ENCODE measurements around the gene ATXN7L1. TPM values are rescaled to one million over a fixed set of nuclear protein-coding genes. Genes with fewer than 3 reads are reported as not detected.

The ATXN7L1 gene
- total RNA-seq, 2 experiments from 2014 or later = 0.59 TPM; not detected in 1

DNA sequence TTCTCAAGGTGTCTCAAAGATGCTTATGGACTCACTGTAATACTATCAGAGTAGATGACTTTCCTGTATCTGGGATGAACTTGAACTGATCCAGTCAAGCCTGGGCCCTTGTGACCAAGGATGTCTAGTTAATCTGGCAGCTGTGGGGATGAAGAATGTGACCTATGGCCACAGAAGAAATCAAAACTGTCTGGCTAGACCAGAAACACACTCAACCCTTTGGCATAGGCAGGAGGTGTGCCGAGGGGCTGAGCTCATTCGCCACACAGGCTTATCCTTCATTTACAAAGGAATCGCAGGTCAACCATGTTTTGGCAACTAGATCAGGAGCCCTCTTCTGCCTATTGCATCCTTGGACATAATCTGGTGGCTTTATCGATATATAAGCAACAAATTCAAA is 110.6 kb downstream of the ATXN7L1 start:
- Histone ChIP-seq H3K79me2 (ENCODE audit: insufficient read depth, low read depth, low read length) (no peaks in the 10 kb centered on the region), H3K4me1 (ENCODE audit: insufficient read depth, low read length, poor library complexity, severe bottlenecking) (no peaks in the 10 kb centered on the region), H3K9me2 (ENCODE audit: insufficient read depth, low read length) (no peaks in the 10 kb centered on the region), H3K9me3 (ENCODE audit: low read length) (no peaks in the 10 kb centered on the region), H2AFZ (ENCODE audit: low read length) (no peak overlapping the region), H3K27ac (ENCODE audit: low read depth, low read length, poor library complexity, severe bottlenecking) (no peak overlapping the region), H3K4me2 (ENCODE audit: low read length) (no peak overlapping the region), H4K20me1 (ENCODE audit: insufficient read depth, low read length) (no peaks in the 10 kb centered on the region), H3K36me3 (ENCODE audit: insufficient read depth, low read length) (no peaks in the 10 kb centered on the region), H3K4me3 (ENCODE audit: low read depth, low read length, poor library complexity, severe bottlenecking) (no peak overlapping the region)
- ChIA-PET CTCF (ENCODE audit: unreplicated experiment) (no interaction called here), POLR2A (no interaction called here)
- no peak for DNase-seq (ENCODE audit: low spot score)
- no TSS peak for BruUV-seq (replicated peaks)
- no peak for TF ChIP-seq EZH2phosphoT487 (IDR thresholded peaks at IDR 0.05; ENCODE audit: borderline replicate concordance, low read depth, low read length)
- TF ChIP-seq, protein P1, sequence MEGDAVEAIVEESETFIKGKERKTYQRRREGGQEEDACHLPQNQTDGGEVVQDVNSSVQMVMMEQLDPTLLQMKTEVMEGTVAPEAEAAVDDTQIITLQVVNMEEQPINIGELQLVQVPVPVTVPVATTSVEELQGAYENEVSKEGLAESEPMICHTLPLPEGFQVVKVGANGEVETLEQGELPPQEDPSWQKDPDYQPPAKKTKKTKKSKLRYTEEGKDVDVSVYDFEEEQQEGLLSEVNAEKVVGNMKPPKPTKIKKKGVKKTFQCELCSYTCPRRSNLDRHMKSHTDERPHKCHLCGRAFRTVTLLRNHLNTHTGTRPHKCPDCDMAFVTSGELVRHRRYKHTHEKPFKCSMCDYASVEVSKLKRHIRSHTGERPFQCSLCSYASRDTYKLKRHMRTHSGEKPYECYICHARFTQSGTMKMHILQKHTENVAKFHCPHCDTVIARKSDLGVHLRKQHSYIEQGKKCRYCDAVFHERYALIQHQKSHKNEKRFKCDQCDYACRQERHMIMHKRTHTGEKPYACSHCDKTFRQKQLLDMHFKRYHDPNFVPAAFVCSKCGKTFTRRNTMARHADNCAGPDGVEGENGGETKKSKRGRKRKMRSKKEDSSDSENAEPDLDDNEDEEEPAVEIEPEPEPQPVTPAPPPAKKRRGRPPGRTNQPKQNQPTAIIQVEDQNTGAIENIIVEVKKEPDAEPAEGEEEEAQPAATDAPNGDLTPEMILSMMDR (conservative IDR thresholded peaks at IDR 0.05; ENCODE audit: low read length) = no peak
- intact Hi-C loops (cut with micrococcal nuclease; ENCODE audit: unreplicated experiment) = loop anchor here (10.0 kb wide), 1 partner anchor 109 kb away; the partner anchor contains the start of gene ATXN7L1

DNA sequence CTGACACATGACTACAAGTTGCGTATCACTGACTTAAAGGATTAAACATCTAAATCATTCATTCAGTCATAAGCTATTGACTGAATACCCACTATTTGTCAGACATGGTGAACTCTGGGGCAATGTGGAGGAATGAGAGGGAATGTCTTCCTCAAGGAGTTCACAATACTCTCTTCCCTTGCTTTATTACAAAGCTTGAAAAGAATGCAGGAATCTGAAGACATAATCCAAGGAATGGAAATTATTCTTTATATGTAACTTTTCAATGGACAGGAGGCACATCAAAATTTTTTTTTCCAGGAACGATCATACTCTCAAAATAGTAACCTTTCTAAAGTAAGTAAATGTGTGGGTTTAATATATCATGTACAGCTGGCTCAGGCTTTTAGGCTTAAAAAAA is 111.9 kb downstream of the ATXN7L1 start:
- Histone ChIP-seq H3K4me1 (ENCODE audit: insufficient read depth, low read length, poor library complexity, severe bottlenecking) (no peaks in the 10 kb centered on the region), H3K9me2 (ENCODE audit: insufficient read depth, low read length) (no peaks in the 10 kb centered on the region), H3K9me3 (ENCODE audit: low read length) (no peaks in the 10 kb centered on the region), H3K79me2 (ENCODE audit: insufficient read depth, low read depth, low read length) (no peaks in the 10 kb centered on the region), H2AFZ (ENCODE audit: low read length) (no peak overlapping the region), H3K27ac (ENCODE audit: low read depth, low read length, poor library complexity, severe bottlenecking) (no peak overlapping the region), H3K36me3 (ENCODE audit: insufficient read depth, low read length) (no peaks in the 10 kb centered on the region), H3K4me2 (ENCODE audit: low read length) (no peak overlapping the region), H4K20me1 (ENCODE audit: insufficient read depth, low read length) (no peaks in the 10 kb centered on the region), H3K4me3 (ENCODE audit: low read depth, low read length, poor library complexity, severe bottlenecking) (no peak overlapping the region)
- no peak for DNase-seq (ENCODE audit: low spot score)
- ChIA-PET CTCF (ENCODE audit: unreplicated experiment) (interaction anchor here (0.6 kb wide), 1 partner anchor 191 kb away, joined by 5 read pairs; no protein-coding TSS in a partner anchor), POLR2A (interaction anchor here (0.7 kb wide), 2 partner anchors 20 to 1285 kb away, joined by 3 read pairs; no protein-coding TSS in a partner anchor)
- intact Hi-C loops (cut with micrococcal nuclease; ENCODE audit: unreplicated experiment) = loop anchor here (10.0 kb wide), 1 partner anchor 110 kb away; the partner anchor contains the start of gene ATXN7L1
- TF ChIP-seq, protein P1 (conservative IDR thresholded peaks at IDR 0.05; ENCODE audit: low read length) = no peak
- TF ChIP-seq EZH2phosphoT487 (IDR thresholded peaks at IDR 0.05; ENCODE audit: borderline replicate concordance, low read depth, low read length) = no peak
- BruUV-seq (replicated peaks) = no TSS peak

All from OCI-LY7 (cell line).